Activated CD4-positive, alpha-beta T cell treated with anti-CD3 and anti-CD28 coated beads for 36 hours (primary cell): ENCODE data around the gene TMEM184A. TPM values are rescaled to one million over a fixed set of nuclear protein-coding genes. Genes with fewer than 3 reads are reported as not detected.

Source experiments
- ATAC-seq: fragments of 200-7000 bp; cut with Tn5 transposase; one replicate; pipeline ENCODE4 v1.10.0; 2021; ENCODE audit warnings: mild to moderate bottlenecking, moderate library complexity
- CTCF ChIA-PET: fragments of 350-600 bp; sonication (Branson Sonifier 250); formaldehyde crosslinking; loops from one replicate; lab custom pipeline; 2021; ENCODE audit warnings: antibody characterized with exemption; lab: Charles Lee
- POLR2A ChIA-PET: fragments of 350-600 bp; sonication (Branson Sonifier 250); formaldehyde crosslinking; loops from one replicate; lab custom pipeline; 2021; ENCODE audit warnings: antibody characterized with exemption, inconsistent platforms; lab: Charles Lee
- DNase-seq: peaks from one replicate; pipeline ENCODE4 v3.0.0-alpha.2; 2020
- H3K27ac Mint-ChIP-seq: one replicate; pipeline ENCODE4 v1.8.0; 2021; ENCODE audit warnings: mixed read lengths
- H3K27me3 Mint-ChIP-seq: one replicate; pipeline ENCODE4 v1.8.0; 2021; ENCODE audit warnings: mixed read lengths
- H3K36me3 Mint-ChIP-seq: one replicate; pipeline ENCODE4 v1.8.0; 2021; ENCODE audit warnings: low read depth, mixed read lengths
- H3K4me1 Mint-ChIP-seq: one replicate; pipeline ENCODE4 v1.8.0; 2021; ENCODE audit warnings: mixed read lengths
- H3K4me3 Mint-ChIP-seq: one replicate; pipeline ENCODE4 v1.8.0; 2021; ENCODE audit warnings: mild to moderate bottlenecking, moderate library complexity, mixed read lengths
- H3K9me3 Mint-ChIP-seq: one replicate; pipeline ENCODE4 v1.8.0; 2021; ENCODE audit warnings: low read depth, mixed read lengths
- intact Hi-C, 2 experiments: fragments of 100-400 bp; cut with DNase I in 1 of 2; cut with micrococcal nuclease in 1 of 2; formaldehyde crosslinking; loops; one replicate each; pipeline versions ENCODE4 v1.14.2 to v1.15.1; 2022 to 2024; cut with DNase I, micrococcal nuclease
- total RNA-seq, 2 experiments: library from RNA; stranded (reverse); gene quantifications; one replicate each; pipeline ENCODE4 v1.2.3, GENCODE V29; 2021

The TMEM184A gene
- total RNA-seq, 2 experiments from 2014 or later, result 0.05 to 0.14 TPM

- peaks cover 35% of the 10 kb centered on the region for H3K4me1 Mint-ChIP-seq
- H3K9me3 Mint-ChIP-seq, result no peaks in the 10 kb centered on the region
- no peaks in the 10 kb centered on the region for H3K27me3 Mint-ChIP-seq
- DNase-seq (no peak), ATAC-seq (no peak)
- ChIA-PET POLR2A (no interaction called here), CTCF (no interaction called here)
- peaks cover 18% of the 10 kb centered on the region for H3K36me3 Mint-ChIP-seq
- H3K4me3 Mint-ChIP-seq, result peak overlapping the region; percentile 85
- peak overlapping the region; percentile 70 for H3K27ac Mint-ChIP-seq
- intact Hi-C loops, result no loop called here
Measured at GRCh38 chr7:1502845-1503244, 53.2 kb downstream of the TMEM184A start.

DNA sequence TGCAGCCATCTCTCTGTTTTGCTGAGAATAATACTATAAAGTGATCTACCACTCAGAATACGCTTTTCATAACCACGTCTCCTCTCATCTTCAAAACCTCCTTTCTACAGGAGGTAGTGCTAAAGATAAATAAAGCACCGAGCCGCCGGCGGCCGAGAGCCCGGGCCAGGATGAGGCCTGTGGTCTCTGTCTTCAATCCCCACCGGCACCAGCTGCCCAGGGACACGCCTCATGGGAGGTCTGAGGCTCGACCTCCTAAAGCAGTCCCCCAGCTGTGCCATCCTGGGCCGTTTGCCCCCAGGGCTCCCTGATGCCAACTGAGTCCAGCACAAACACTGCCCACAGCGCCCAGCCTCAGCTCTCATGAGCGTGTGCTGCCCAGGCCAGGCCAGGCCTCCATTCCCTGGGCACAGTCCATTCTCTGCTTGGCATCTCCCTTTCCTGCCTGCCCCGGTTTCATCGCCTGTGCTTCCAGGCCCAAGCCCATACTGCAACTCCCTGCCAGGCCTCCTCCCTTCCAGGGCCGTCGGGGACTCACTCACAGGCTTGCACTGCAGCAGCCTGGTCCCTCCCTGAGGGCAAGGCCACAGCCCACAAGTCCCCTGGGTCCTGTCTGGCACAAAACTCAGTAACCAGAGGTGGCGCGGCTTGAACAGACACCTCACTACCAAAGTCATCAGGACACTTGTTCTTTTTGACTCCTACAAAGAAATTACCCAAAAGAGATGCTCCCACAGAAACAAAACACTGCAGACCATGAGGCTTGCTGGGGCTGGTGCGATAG, 54.3 kb downstream of the TMEM184A start:
- DNase-seq, result no peak
- ChIA-PET POLR2A (no interaction called here), CTCF (interaction anchor here (0.6 kb wide), 1 partner anchor 696 kb away, joined by 3 read pairs; no protein-coding TSS in a partner anchor)
- Mint-ChIP-seq H3K27me3 (no peaks in the 10 kb centered on the region), H3K9me3 (no peaks in the 10 kb centered on the region), H3K27ac (no peak overlapping the region), H3K4me1 (peaks cover 26% of the 10 kb centered on the region), H3K36me3 (peaks cover 27% of the 10 kb centered on the region), H3K4me3 (peak overlapping the region; percentile 85)
- ATAC-seq, result no peak
- intact Hi-C loops, result no loop called here

DNA sequence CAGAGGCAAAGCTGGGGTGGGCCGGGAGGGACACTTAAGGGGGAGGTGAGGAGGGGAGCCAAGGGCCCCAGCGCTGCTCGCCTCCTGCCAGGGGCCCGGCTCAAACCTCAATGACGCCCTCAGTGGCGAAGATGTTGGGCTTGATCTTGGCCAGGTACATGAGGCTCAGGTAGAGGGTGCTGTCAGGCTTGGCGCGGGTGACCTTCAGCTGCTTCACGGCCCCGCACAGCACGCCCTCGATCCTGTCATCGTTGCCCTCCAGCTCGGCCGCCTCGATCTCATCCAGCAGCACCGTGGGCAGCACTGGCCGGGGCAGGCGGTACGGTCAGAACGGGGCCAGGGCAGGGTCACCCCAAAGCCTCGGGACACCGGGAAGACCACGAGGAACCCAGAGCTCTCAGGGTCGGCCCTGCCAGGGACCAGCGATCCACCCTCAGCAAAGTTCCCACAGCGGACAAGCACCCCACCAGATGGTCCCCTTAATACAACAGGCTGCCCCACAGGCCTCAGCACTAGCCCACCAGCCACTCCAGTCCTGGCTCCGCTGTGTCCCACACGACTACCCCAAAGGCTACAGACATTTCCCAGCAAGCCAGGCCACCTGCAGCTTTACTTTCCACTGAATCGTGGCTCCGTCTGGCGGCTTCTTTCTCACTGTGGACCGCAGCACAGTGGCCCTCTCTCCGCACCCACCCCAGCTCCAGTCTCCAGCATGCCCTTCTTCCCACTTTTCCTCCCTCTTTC, 55.8 kb downstream of the TMEM184A start:
- POLR2A ChIA-PET, result no interaction called here
- CTCF ChIA-PET, result interaction anchor here (0.6 kb wide), 1 partner anchor 1125 kb away, joined by 3 read pairs; no protein-coding TSS in a partner anchor
- no peaks in the 10 kb centered on the region for H3K27me3 Mint-ChIP-seq

DNA sequence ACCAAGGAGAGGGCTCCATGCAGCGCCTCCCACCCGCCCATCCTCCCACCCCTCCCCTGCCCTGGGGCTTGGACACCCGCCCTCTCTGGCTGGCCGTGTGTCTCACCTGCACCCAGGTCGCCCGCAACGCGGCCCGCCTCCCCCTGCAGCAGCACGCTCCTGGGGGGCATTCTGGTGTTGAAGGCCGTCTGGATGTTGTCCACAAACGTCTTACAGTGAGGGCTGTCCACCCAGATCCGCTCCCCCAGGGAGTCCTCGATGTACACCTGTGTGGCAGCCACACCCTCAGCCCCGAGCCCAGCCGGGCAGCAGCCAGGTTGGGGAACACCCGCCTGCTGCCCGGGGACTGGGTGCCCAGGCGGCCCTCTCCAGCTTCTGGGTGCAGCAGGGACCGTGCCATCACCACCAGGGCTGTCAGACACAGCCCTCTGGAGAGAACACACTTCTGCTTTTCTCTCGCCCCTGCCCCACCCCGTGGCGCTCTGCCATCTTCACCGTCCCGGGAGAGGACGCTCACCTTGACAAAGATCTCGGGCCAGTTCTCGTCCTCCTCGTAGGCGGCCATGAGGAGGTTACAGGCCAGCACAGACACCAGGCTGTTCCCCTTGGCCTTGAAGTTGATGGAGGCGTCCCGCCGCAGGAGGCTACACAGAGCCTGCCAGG, 56.5 kb downstream of the TMEM184A start:
- ChIA-PET CTCF (no interaction called here), POLR2A (no interaction called here)
- no peak overlapping the region for H3K27ac Mint-ChIP-seq
- no peak for ATAC-seq
- no peak overlapping the region for H3K4me3 Mint-ChIP-seq
- peaks cover 19% of the 10 kb centered on the region for H3K4me1 Mint-ChIP-seq
- intact Hi-C loops, result no loop called here
- no peaks in the 10 kb centered on the region for H3K9me3 Mint-ChIP-seq
- H3K27me3 Mint-ChIP-seq, result no peaks in the 10 kb centered on the region
- DNase-seq, result no peak
- peaks cover 27% of the 10 kb centered on the region for H3K36me3 Mint-ChIP-seq

More for the DNA sequence above, 55.8 kb downstream of the TMEM184A start:
- intact Hi-C loops, result no loop called here
- no peak overlapping the region for H3K4me3 Mint-ChIP-seq
- peaks cover 27% of the 10 kb centered on the region for H3K36me3 Mint-ChIP-seq
- DNase-seq, result no peak
- ATAC-seq, result no peak
- H3K9me3 Mint-ChIP-seq, result no peaks in the 10 kb centered on the region
- peaks cover 19% of the 10 kb centered on the region for H3K4me1 Mint-ChIP-seq
- no peak overlapping the region for H3K27ac Mint-ChIP-seq

- intact Hi-C loops, result no loop called here
- ATAC-seq (no peak), DNase-seq (no peak)
- Mint-ChIP-seq H3K9me3 (no peaks in the 10 kb centered on the region), H3K4me3 (no peak overlapping the region), H3K27me3 (no peaks in the 10 kb centered on the region), H3K27ac (no peak overlapping the region), H3K36me3 (peaks cover 23% of the 10 kb centered on the region), H3K4me1 (peaks cover 19% of the 10 kb centered on the region)
- CTCF ChIA-PET, result interaction anchor here (0.6 to 1.8 kb wide), 2 partner anchors 24 to 254 kb away, joined by 3 to 5 read pairs; no protein-coding TSS in a partner anchor
- POLR2A ChIA-PET, result no interaction called here
Measured at GRCh38 chr7:1498370-1499305, 57.4 kb downstream of the TMEM184A start.

GRCh38 chr7:1497293-1497927, 58.6 kb downstream of the TMEM184A start:
- DNase-seq, result no peak

GRCh38 chr7:1496531-1497292, 59.3 kb downstream of the TMEM184A start:
- no peaks in the 10 kb centered on the region for H3K27me3 Mint-ChIP-seq
- intact Hi-C loops, result no loop called here

More at GRCh38 chr7:1497293-1497927, 58.6 kb downstream of the TMEM184A start:
- intact Hi-C loops, result no loop called here
- ATAC-seq, result no peak
- no peak overlapping the region for H3K27ac Mint-ChIP-seq
- no peaks in the 10 kb centered on the region for H3K27me3 Mint-ChIP-seq
- H3K36me3 Mint-ChIP-seq, result peaks cover 21% of the 10 kb centered on the region
- ChIA-PET POLR2A (no interaction called here), CTCF (interaction anchor here (1.8 kb wide), 1 partner anchor 23 kb away, joined by 5 read pairs; no protein-coding TSS in a partner anchor)
- no peaks in the 10 kb centered on the region for H3K9me3 Mint-ChIP-seq
- peaks cover 10% of the 10 kb centered on the region for H3K4me1 Mint-ChIP-seq
- no peak overlapping the region for H3K4me3 Mint-ChIP-seq

GRCh38 chr7:1495564-1496242, 60.3 kb downstream of the TMEM184A start:
- no peaks in the 10 kb centered on the region for H3K27me3 Mint-ChIP-seq
- H3K36me3 Mint-ChIP-seq, result peaks cover 31% of the 10 kb centered on the region
- ChIA-PET POLR2A (no interaction called here), CTCF (no interaction called here)
- H3K4me1 Mint-ChIP-seq, result peaks cover 3% of the 10 kb centered on the region
- no peak overlapping the region for H3K27ac Mint-ChIP-seq
- no peaks in the 10 kb centered on the region for H3K9me3 Mint-ChIP-seq
- intact Hi-C loops, result no loop called here
- ATAC-seq (no peak), DNase-seq (no peak)
- H3K4me3 Mint-ChIP-seq, result no peak overlapping the region

More at GRCh38 chr7:1496531-1497292, 59.3 kb downstream of the TMEM184A start:
- Mint-ChIP-seq H3K27ac (no peak overlapping the region), H3K36me3 (peaks cover 23% of the 10 kb centered on the region), H3K4me3 (no peak overlapping the region), H3K4me1 (peaks cover 3% of the 10 kb centered on the region), H3K9me3 (no peaks in the 10 kb centered on the region)
- DNase-seq, result no peak
- no peak for ATAC-seq
- POLR2A ChIA-PET, result no interaction called here
- CTCF ChIA-PET, result no interaction called here

GRCh38 chr7:1494866-1495563, 61.0 kb downstream of the TMEM184A start:
- DNase-seq (no peak), ATAC-seq (no peak)
- Mint-ChIP-seq H3K9me3 (no peaks in the 10 kb centered on the region), H3K4me3 (no peak overlapping the region), H3K36me3 (peaks cover 31% of the 10 kb centered on the region), H3K27ac (no peak overlapping the region), H3K4me1 (no peaks in the 10 kb centered on the region), H3K27me3 (no peaks in the 10 kb centered on the region)
- POLR2A ChIA-PET, result no interaction called here
- CTCF ChIA-PET, result no interaction called here
- intact Hi-C loops, result no loop called here
